HEK293 (cell line): ENCODE results near the gene UTRN.

ENCODE experiments used
- CTCF ChIA-PET: fragments of 350-600 bp; formaldehyde crosslinking; extraction: SDS; loops from one replicate; lab custom pipeline; 2021; ENCODE audit warnings: antibody characterized with exemption; lab: Yijun Ruan, JAX
- POLR2A ChIA-PET: fragments of 300-600 bp; formaldehyde crosslinking; extraction: SDS; loops from one replicate; lab custom pipeline; 2020; ENCODE audit warnings: antibody characterized with exemption, inconsistent platforms; lab: Yijun Ruan, JAX
- H3K27ac ChIP-seq: fragments of 200-500 bp; sonication (Bioruptor generic); 2 replicates; pipeline ENCODE4 v1.5.1; 2014; ENCODE audit warnings: low read depth, low read length, control low read depth, inconsistent platforms; ENCODE audit errors: extremely low read depth
- H3K36me3 ChIP-seq, 2 experiments: fragments of 200-500 bp in 1 of 2; sonication (Bioruptor generic) in 1 of 2; 1 replicate in 1 of 2; 2 replicates in 1 of 2; pipeline ENCODE4 v1.5.1; 2014 to 2017; ENCODE audit warnings: inconsistent platforms in 2 of 2, low read length in 2 of 2; ENCODE audit not compliant: control insufficient read depth in 2 of 2, insufficient read depth in 1 of 2
- H3K4me1 ChIP-seq: fragments of 200-500 bp; sonication (Bioruptor generic); 2 replicates; pipeline ENCODE4 v1.5.1; 2014; ENCODE audit warnings: mild to moderate bottlenecking, low read length, inconsistent platforms; ENCODE audit not compliant: control insufficient read depth, insufficient read depth
- H3K4me3 ChIP-seq: 2 replicates; pipeline ENCODE4 v1.5.1; 2011; ENCODE audit warnings: low read depth, mild to moderate bottlenecking, control low read depth, low read length, moderate library complexity
- H3K9me3 ChIP-seq: fragments of 200-500 bp; sonication (Bioruptor generic); 2 replicates; pipeline ENCODE4 v1.5.1; 2014; ENCODE audit warnings: low read depth, low read length, inconsistent platforms; ENCODE audit not compliant: control insufficient read depth, insufficient read depth
- EGR2 ChIP-seq: fragments of 450-650 bp; formaldehyde crosslinking; IDR thresholded peaks from 2 replicates; pipeline ENCODE4 v1.5.1; 2016; ENCODE audit warnings: low read depth, missing biosample characterization, missing genetic modification characterization
- GLIS1 ChIP-seq: fragments of 450-650 bp; formaldehyde crosslinking; IDR thresholded peaks from 2 replicates; pipeline ENCODE4 v1.5.1; 2016; ENCODE audit warnings: missing biosample characterization, missing genetic modification characterization
- OVOL3 ChIP-seq: fragments of 450-650 bp; formaldehyde crosslinking; IDR thresholded peaks from 2 replicates; pipeline ENCODE4 v1.5.1; 2016; ENCODE audit warnings: missing biosample characterization, missing genetic modification characterization
- SCRT1 ChIP-seq: fragments of 450-650 bp; formaldehyde crosslinking; IDR thresholded peaks from 2 replicates; pipeline ENCODE4 v1.5.1; 2016; ENCODE audit warnings: missing biosample characterization, missing genetic modification characterization, borderline replicate concordance
- SETDB1 ChIP-seq: IDR thresholded peaks from one replicate; pipeline ENCODE4 v1.6.1; 2017; ENCODE audit warnings: mild to moderate bottlenecking, low read length, moderate library complexity, mixed read lengths; ENCODE audit not compliant: insufficient read length
- SP2 ChIP-seq: fragments of 450-650 bp; formaldehyde crosslinking; IDR thresholded peaks from 2 replicates; pipeline ENCODE4 v1.5.1; 2016; ENCODE audit warnings: missing biosample characterization, missing genetic modification characterization
- SP3 ChIP-seq: fragments of 450-650 bp; formaldehyde crosslinking; IDR thresholded peaks from 2 replicates; pipeline ENCODE4 v1.5.1; 2016; ENCODE audit warnings: missing biosample characterization, missing genetic modification characterization
- TCF7L2 ChIP-seq: IDR thresholded peaks from 2 replicates; pipeline ENCODE4 v1.6.1; 2011; ENCODE audit warnings: low read depth, mild to moderate bottlenecking, inconsistent platforms, low read length, moderate library complexity, borderline replicate concordance
- TSHZ1 ChIP-seq: fragments of 450-650 bp; formaldehyde crosslinking; IDR thresholded peaks from 2 replicates; pipeline ENCODE4 v1.5.1; 2016; ENCODE audit warnings: missing biosample characterization, missing genetic modification characterization, borderline replicate concordance
- ZFP37 ChIP-seq: fragments of 450-650 bp; formaldehyde crosslinking; IDR thresholded peaks from 2 replicates; pipeline ENCODE4 v1.5.1; 2016; ENCODE audit warnings: missing biosample characterization, missing genetic modification characterization
- ZNF132 ChIP-seq: fragments of 450-650 bp; formaldehyde crosslinking; IDR thresholded peaks from 2 replicates; pipeline ENCODE4 v1.5.1; 2017; ENCODE audit warnings: missing biosample characterization, missing genetic modification characterization, borderline replicate concordance
- ZNF202 ChIP-seq: fragments of 450-650 bp; formaldehyde crosslinking; IDR thresholded peaks from 2 replicates; pipeline ENCODE4 v1.5.1; 2016; ENCODE audit warnings: missing biosample characterization, missing genetic modification characterization, borderline replicate concordance
- ZNF239 ChIP-seq: fragments of 450-650 bp; formaldehyde crosslinking; IDR thresholded peaks from 2 replicates; pipeline ENCODE4 v1.5.1; 2016; ENCODE audit warnings: missing biosample characterization, missing genetic modification characterization
- ZNF280C ChIP-seq: fragments of 450-650 bp; formaldehyde crosslinking; IDR thresholded peaks from 2 replicates; pipeline ENCODE4 v1.5.1; 2016; ENCODE audit warnings: missing biosample characterization, missing genetic modification characterization
- ZNF302 ChIP-seq: fragments of 450-650 bp; formaldehyde crosslinking; IDR thresholded peaks from 2 replicates; pipeline ENCODE4 v1.5.1; 2016; ENCODE audit warnings: missing biosample characterization, missing genetic modification characterization, low read depth
- ZNF391 ChIP-seq: fragments of 450-650 bp; formaldehyde crosslinking; IDR thresholded peaks from 2 replicates; pipeline ENCODE4 v1.5.1; 2016; ENCODE audit warnings: low read depth, missing biosample characterization, missing genetic modification characterization, borderline replicate concordance
- ZNF626 ChIP-seq: fragments of 450-650 bp; sonication (Bioruptor Pico); formaldehyde crosslinking; IDR thresholded peaks from 2 replicates; pipeline ENCODE4 v1.5.1; 2018; ENCODE audit warnings: missing biosample characterization, missing genetic modification characterization, inconsistent platforms
- ZNF747 ChIP-seq: fragments of 450-650 bp; formaldehyde crosslinking; IDR thresholded peaks from 2 replicates; pipeline ENCODE4 v1.5.1; 2016; ENCODE audit warnings: missing biosample characterization, missing genetic modification characterization
- ZSCAN16 ChIP-seq: fragments of 450-650 bp; formaldehyde crosslinking; IDR thresholded peaks from 2 replicates; pipeline ENCODE4 v1.5.1; 2016; ENCODE audit warnings: missing biosample characterization, missing genetic modification characterization

Gene UTRN

GRCh38 chr6:144325232-144325631 is 40.1 kb downstream of the UTRN start:
- H3K4me1 ChIP-seq = peaks cover 9% of the 10 kb centered on the region
- ChIA-PET CTCF (no interaction called here), POLR2A (no interaction called here)
- no peak overlapping the region for H3K27ac ChIP-seq
- no peak overlapping the region for H3K4me3 ChIP-seq
- H3K9me3 ChIP-seq = no peaks in the 10 kb centered on the region
- TF ChIP-seq ZFP37 (no peak), SETDB1 (peak; percentile 52)
- no peaks in the 10 kb centered on the region for H3K36me3 ChIP-seq

GRCh38 chr6:144326393-144326792 is 41.3 kb downstream of the UTRN start:
- ChIA-PET POLR2A (no interaction called here), CTCF (interaction anchor here (0.6 kb wide), 1 partner anchor 71 kb away, joined by 5 read pairs; no protein-coding TSS in a partner anchor)
- Histone ChIP-seq H3K27ac (no peak overlapping the region), H3K9me3 (no peaks in the 10 kb centered on the region)
- no peak for TF ChIP-seq OVOL3
- TF ChIP-seq TSHZ1 (tag by site-specific recombination) = no peak
- TF ChIP-seq SCRT1 (tag by site-specific recombination) = no peak
- TF ChIP-seq ZFP37 = no peak
- no peak for TF ChIP-seq ZNF391 (tag by site-specific recombination)
- TF ChIP-seq SP2 (tag by site-specific recombination) = no peak
- TF ChIP-seq GLIS1 (tag by site-specific recombination) = no peak
- TF ChIP-seq ZNF132 (tag by site-specific recombination) = no peak
- TF ChIP-seq EGR2 = no peak
- TF ChIP-seq ZNF280C = no peak
- no peak for TF ChIP-seq ZNF747 (tag by site-specific recombination)
- TF ChIP-seq, all 188 proteins: peak for 0
- no peak overlapping the region for H3K4me3 ChIP-seq
- H3K4me1 ChIP-seq = 0 out of 2 replicates have a peak, but pooled peaks cover 3% of the 10 kb centered on the region
- H3K36me3 ChIP-seq = no peaks in the 10 kb centered on the region

- ChIA-PET CTCF (no interaction called here), POLR2A (no interaction called here)
- no peaks in the 10 kb centered on the region for H3K36me3 ChIP-seq
- H3K27ac ChIP-seq = no peak overlapping the region
- H3K4me1 ChIP-seq = 0 out of 2 replicates have a peak, but pooled peaks cover 3% of the 10 kb centered on the region
- TF ChIP-seq ZNF239 (tag by site-specific recombination) (no peak), SP3 (no peak), TCF7L2 (no peak), ZNF202 (tag by site-specific recombination) (no peak), ZNF626 (no peak), ZNF302 (no peak), ZSCAN16 (no peak)
- H3K4me3 ChIP-seq = no peak overlapping the region
- no peaks in the 10 kb centered on the region for H3K9me3 ChIP-seq
These were observed 41.9 kb downstream of the UTRN start for GRCh38 chr6:144327081-144327480.
